ENCODE results near the gene ONECUT3.

The ONECUT3 gene

GRCh38 chr19:1768248-1768647, 14.9 kb downstream of the ONECUT3 start:
- no peak for DNase-seq (ENCODE audit: low read depth)

DNA sequence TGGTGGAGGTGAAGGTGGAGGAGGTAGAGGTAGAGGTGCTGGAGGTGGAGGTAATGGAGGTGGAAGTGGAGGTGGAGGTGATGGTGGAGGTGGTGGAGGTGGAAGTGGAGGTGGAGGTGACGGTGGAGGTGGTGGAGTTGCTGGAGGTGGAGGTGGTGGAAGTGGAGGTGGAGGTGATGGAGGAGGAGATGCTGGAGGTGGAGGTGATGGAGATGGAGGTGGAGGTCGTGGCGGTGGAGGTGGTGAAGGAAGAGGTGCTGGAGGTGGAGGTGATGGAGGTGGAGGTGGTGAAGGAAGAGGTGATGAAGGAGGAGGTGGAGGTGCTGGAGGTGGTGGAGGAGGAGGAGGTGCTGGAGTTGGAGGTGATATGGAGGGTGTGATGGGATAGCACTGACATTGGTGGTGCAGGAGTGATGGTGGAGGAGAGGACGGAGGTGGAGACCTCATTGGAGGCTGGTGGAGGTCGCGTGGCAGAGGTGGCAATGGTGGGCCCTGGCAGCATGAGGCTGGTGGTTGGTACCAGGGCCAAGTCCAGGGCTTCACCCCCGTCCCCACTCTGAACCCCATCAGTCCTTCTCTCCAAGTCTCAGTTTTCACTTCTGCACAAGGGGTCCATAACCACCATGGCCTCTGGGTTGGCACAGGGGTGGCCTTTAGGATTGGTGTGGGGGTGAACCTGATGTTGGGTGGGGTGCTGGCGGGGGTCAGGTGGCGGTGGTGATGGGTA, 15.8 kb downstream of the ONECUT3 start:
- DNase-seq (ENCODE audit: low read depth): no peak

- DNase-seq (ENCODE audit: low read depth): no peak
These were observed 16.3 kb downstream of the ONECUT3 start for GRCh38 chr19:1769645-1769985.

DNA sequence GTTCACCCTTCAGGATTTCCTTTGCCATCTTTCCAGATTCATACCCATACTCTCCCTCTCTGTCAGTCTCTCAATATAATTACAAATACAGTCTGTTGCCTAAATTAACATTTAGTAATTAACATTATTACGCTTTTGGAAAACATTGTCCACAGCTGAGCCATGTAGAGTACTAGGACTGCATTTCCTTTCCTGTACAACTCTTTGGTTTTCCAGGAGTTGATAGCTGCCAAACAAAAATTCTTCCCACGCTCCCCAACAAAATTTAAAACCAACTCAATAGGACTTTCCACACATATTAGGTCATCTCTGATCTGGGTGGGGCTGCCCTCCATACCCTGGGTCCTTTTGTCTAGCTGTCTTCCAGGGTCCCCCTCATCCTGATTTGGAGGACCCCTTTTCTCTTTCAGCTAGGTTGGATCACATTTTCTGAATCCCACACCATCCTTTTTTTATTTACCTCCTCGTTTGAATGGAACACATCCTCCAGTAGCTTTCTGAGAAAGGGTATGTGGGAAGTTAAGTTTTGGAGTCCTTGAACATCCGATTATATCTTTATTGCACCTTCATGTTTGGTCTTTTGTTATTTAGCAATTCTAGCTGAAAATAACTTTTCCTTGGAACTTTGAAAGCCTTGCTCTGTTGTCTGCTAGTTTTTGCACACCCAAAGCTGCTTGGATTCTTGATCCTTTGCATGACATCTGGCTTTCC, 17.7 kb downstream of the ONECUT3 start:
- DNase-seq (ENCODE audit: low read depth): no peak

- DNase-seq (ENCODE audit: low read depth): no peak
These were observed 19.9 kb downstream of the ONECUT3 start for GRCh38 chr19:1773184-1773583.

DNA sequence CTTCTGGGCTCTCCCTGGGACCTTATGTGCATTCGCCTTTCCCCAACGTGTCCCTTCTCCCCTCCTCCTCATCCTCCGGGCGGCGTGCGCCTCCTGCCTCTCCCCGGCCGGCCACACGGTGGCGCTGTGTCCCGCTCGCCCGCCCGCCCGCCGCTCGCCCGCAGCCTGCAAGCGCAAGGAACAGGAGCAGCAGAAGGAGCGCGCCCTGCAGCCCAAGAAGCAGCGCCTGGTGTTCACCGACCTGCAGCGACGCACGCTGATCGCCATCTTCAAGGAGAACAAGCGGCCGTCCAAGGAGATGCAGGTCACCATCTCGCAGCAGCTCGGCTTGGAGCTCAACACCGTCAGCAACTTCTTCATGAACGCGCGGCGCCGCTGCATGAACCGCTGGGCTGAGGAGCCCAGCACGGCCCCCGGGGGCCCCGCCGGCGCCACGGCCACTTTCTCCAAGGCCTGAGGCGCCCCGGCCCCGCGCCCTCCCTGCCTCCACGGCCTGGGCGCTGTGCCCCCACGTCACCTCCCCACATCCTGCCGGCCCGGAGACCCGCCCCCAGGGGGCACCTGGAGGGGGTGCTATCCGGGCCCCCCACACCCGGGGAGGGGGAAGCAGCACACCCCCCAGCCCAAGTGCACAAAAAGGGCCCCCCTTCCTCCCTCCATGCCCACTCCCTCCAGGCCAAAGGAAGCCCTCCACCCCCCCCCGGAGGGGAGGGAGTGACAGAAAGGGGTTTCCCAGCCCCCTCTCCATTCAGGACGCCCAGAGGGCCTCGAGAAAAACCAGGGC, 21.9 kb downstream of the ONECUT3 start:
- no peak for DNase-seq (ENCODE audit: low read depth)

DNA sequence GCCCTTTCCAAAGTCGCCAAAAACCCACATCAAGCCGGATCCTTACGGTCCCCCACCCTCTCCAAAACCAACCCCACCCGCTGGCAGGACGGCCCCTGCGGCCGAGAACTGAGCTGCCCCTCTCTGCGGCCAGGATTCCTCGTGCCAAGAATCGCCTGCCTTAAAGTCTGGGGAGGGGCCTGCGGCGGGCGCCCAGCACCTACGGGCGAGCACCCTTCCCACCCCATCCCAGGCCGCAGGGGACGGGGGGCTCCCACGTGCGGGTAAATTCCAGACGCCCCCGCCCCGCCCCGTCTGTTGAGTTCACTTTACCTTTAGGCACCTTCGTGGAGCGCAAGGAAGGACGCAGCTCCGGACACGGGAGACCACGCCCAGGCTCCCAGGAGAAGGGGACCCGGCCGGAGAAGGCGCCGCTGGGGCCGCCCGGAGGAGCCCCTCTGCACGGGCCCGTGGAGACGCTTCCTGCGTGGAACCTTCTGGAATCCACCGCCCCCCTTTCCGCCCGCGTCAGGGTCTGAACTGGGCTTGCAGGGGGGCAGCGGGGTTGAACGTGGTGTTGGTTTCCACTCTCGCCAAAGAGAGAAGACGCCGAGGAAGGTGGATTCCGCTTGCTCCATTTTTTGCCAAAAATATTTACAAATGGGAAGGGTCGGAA, 22.8 kb downstream of the ONECUT3 start:
- no peak for DNase-seq (ENCODE audit: low read depth)

DNA sequence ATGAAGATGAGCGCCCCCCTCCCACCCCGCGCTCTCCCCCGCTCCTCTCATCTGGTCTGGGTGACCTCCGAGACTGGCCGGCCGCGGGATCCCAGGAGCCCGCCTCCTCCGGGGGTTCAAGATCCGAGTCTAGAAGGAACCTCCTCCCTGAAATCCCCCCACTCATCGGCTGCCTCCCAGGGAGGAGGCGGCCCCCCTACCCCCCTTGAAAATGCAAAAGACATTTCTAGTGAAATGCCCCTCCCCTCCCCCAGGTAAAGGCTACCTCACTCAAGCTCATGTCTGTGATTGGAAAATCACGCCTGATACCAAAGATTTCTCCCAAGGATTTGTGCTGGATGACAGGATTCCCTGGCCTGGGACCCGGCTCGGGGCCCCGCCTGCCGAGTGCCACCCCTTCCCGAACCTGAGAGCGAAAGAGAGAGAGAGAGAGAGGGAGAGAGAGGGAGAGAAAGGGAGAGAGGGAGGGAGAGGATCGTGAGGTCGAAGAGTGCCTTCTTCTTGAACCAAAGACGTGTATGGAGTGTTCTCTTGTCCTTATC, 23.4 kb downstream of the ONECUT3 start:
- no peak for DNase-seq (ENCODE audit: low read depth)

- no peak for DNase-seq (ENCODE audit: low read depth)
These were observed 23.8 kb downstream of the ONECUT3 start for GRCh38 chr19:1777149-1777548.

- no peak for DNase-seq (ENCODE audit: low read depth)
These were observed 26.3 kb downstream of the ONECUT3 start for GRCh38 chr19:1779574-1779973.

DNA sequence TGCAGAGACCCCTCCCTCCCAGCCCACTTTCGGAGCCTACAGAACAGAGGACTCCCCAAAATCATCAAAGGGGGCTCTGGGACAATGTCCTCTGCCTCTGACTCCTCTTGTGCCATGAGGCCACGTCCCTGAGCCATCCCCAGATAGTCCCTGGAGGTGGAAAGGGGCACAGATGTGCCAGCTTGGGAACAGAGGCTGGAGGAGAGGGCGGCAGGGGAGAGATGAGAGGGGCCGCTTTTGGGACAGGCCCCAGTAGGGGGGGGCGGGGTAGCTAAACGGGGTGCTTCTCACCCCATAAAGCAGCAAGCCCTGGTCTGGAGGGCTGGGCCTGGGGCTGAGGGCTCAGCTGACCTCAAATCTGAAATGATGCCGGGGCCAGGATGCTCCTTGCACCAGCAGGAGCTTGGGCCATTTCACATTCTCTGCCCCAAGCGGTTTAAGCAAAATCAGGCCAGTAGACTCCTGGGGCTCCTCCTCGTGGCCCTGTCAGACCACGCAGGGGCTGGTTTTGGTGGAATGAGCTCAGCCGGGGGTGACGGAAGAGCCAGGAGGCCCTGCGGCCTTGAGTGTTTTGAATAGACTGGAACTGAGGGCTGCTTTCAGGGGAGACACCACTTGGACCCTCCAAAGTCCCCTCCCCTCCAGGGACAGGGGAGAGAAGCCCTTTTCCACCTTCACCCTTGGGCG, 27.1 kb downstream of the ONECUT3 start:
- no peak for DNase-seq (ENCODE audit: low read depth)

DNA sequence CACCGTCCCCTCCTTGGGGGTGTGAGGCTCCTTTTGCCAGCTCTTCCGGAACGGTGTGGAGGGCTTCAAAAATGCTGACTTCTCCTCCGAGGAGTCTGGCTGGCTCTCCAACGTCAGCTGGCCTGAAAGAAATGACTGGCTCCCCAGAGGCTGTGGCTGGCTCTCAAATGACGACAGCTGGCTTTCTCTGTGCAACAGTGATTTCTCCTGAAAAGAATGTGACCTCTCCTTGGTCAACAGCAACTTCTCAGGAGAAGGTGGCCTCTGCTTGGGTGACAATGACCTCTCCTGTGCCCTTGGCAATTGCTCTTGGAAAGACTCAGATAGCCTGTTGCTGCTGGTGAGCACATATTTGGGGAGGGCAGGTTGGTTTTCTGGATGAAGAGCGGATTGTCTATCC, 29.2 kb downstream of the ONECUT3 start:
- DNase-seq (ENCODE audit: low read depth): no peak

DNA sequence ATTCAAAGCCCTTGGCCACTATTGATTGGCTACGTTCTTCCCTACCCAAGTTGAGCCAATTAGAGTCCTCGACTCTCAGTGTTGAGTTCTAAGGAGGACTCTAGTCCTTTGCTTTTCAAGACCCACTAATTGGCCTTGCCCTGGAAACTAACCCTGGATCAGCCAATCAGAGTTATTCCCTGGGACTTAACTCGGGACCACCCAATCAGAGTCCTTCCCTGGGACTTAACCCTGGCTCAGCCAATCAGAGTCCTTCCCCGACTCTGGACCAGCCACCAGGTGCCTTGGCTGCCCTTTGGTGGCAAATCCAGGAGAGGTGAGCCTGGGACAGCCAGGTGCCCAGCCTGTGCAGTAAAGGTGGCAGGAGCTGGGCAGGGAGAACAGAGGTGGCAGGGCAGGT, 30.0 kb downstream of the ONECUT3 start:
- no peak for DNase-seq (ENCODE audit: low read depth)

- no peak for DNase-seq (ENCODE audit: low read depth)
These were observed 30.6 kb downstream of the ONECUT3 start for GRCh38 chr19:1783874-1784273.

GRCh38 chr19:1785310-1785709, 32.0 kb downstream of the ONECUT3 start:
- DNase-seq (ENCODE audit: low read depth): no peak

DNA sequence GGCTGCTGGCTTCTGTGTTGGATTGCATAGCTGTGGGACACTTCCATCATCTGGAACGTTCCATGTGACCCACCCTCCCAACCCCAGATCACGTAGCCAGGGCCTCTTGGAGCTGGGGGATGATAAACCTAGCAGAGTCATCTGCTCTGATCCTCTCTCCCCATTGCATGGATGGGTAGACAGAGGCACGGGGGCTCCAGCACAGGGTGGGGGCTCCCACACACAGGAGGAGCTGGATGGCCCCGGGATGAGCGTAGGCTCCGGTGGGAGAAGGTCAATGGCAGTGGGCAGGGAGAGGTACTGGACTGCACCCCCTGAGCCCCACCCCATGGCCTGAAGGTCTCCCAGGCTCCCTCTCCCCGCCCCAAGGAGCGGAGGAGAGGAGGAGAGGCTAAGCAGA, 33.4 kb downstream of the ONECUT3 start:
- no peak for DNase-seq (ENCODE audit: low read depth)

- no peak for DNase-seq (ENCODE audit: low read depth)
These were observed 33.8 kb downstream of the ONECUT3 start for GRCh38 chr19:1787116-1787515.

GRCh38 chr19:1789261-1790041, 36.1 kb downstream of the ONECUT3 start:
- no peak for DNase-seq (ENCODE audit: low read depth)

- DNase-seq (ENCODE audit: low read depth): no peak
These were observed 36.9 kb downstream of the ONECUT3 start for GRCh38 chr19:1790054-1790792.

GRCh38 chr19:1791879-1792278, 38.6 kb downstream of the ONECUT3 start:
- DNase-seq (ENCODE audit: low read depth): no peak

Data from GM04504 (cell line).